Measurements from ENCODE around the gene SCGB2A2. TPM values are rescaled to one million over a fixed set of nuclear protein-coding genes. Genes with fewer than 3 reads are reported as not detected.

SCGB2A2 gene
- total RNA-seq, result not detected in 2 replicates
- polyA plus RNA-seq (2012), result not detected

- DNase-seq (ENCODE audit: low read depth), result no peak
Observed at GRCh38 chr11:62269654-62270278, at the start of gene SCGB2A2. SCGB2A2 (plus strand) TSS chr11:62270158; CDS start chr11:62270217, 59 bp downstream.

- DNase-seq (ENCODE audit: low read depth), result no peak
Observed at GRCh38 chr11:62221498-62221897, 48.5 kb upstream of the SCGB2A2 start.

GRCh38 chr11:62223095-62223494, 46.9 kb upstream of the SCGB2A2 start:
- DNase-seq (ENCODE audit: low read depth), result peak; percentile 4

GRCh38 chr11:62233730-62234129, 36.2 kb upstream of the SCGB2A2 start:
- DNase-seq (ENCODE audit: low read depth), result no peak

GRCh38 chr11:62236187-62236586, 33.8 kb upstream of the SCGB2A2 start:
- DNase-seq (ENCODE audit: low read depth), result no peak

GRCh38 chr11:62237499-62237898, 32.5 kb upstream of the SCGB2A2 start:
- no peak for DNase-seq (ENCODE audit: low read depth)

- DNase-seq (ENCODE audit: low read depth), result no peak
Observed at GRCh38 chr11:62238151-62238550, 31.8 kb upstream of the SCGB2A2 start.

- DNase-seq (ENCODE audit: low read depth), result no peak
Observed at GRCh38 chr11:62241095-62241494, 28.9 kb upstream of the SCGB2A2 start.

GRCh38 chr11:62242021-62242420, 27.9 kb upstream of the SCGB2A2 start, which contains the start of gene SCGB1D2:
SCGB1D2 (plus strand) TSS chr11:62242239; CDS start chr11:62242308, 69 bp downstream.
- DNase-seq (ENCODE audit: low read depth), result no peak

GRCh38 chr11:62245271-62245753, 24.6 kb upstream of the SCGB2A2 start:
- DNase-seq (ENCODE audit: low read depth), result peak; percentile 51

GRCh38 chr11:62251698-62252097, 18.3 kb upstream of the SCGB2A2 start:
- no peak for DNase-seq (ENCODE audit: low read depth)

- no peak for DNase-seq (ENCODE audit: low read depth)
Observed at GRCh38 chr11:62253999-62254542, 15.9 kb upstream of the SCGB2A2 start.

GRCh38 chr11:62256281-62256680, 13.7 kb upstream of the SCGB2A2 start:
- DNase-seq (ENCODE audit: low read depth), result no peak

- no peak for DNase-seq (ENCODE audit: low read depth)
Observed at GRCh38 chr11:62260261-62260953, 9.6 kb upstream of the SCGB2A2 start.

GRCh38 chr11:62264004-62264403, 6.0 kb upstream of the SCGB2A2 start:
- DNase-seq (ENCODE audit: low read depth), result no peak

- no peak for DNase-seq (ENCODE audit: low read depth)
Observed at GRCh38 chr11:62266558-62266957, 3.4 kb upstream of the SCGB2A2 start.

GRCh38 chr11:62267050-62267449, 2.9 kb upstream of the SCGB2A2 start:
- DNase-seq (ENCODE audit: low read depth), result no peak

GRCh38 chr11:62267576-62267975, 2.4 kb upstream of the SCGB2A2 start:
- no peak for DNase-seq (ENCODE audit: low read depth)

GRCh38 chr11:62273284-62273683, 3.3 kb downstream of the SCGB2A2 start:
- DNase-seq (ENCODE audit: low read depth), result no peak

- no peak for DNase-seq (ENCODE audit: low read depth)
Observed at GRCh38 chr11:62273789-62274275, 3.9 kb downstream of the SCGB2A2 start.

- no peak for DNase-seq (ENCODE audit: low read depth)
Observed at GRCh38 chr11:62280452-62280851, 10.5 kb downstream of the SCGB2A2 start.

- DNase-seq (ENCODE audit: low read depth), result peak; percentile 57
Observed at GRCh38 chr11:62295504-62295903, 25.5 kb downstream of the SCGB2A2 start.

All from myocyte (in vitro differentiated cells).